HG02642 (cell line): ENCODE results near the gene CHRNB1.
"Not testable (repeated sequence)": the region's sequence is repeated elsewhere in the genome, so short reads cannot be mapped to it uniquely, and the experiment has no call there.

Experiments
- ATAC-seq: cut with Tn5 transposase; IDR thresholded peaks from one replicate; pipeline ENCODE4 v1.9.1; 2021; ENCODE audit warnings: mild to moderate bottlenecking; ENCODE audit not compliant: unreplicated experiment, poor library complexity

CHRNB1 gene

GRCh38 chr17:7464081-7464480, 19.2 kb downstream of the CHRNB1 start:
- no peak for ATAC-seq

- no peak for ATAC-seq
Measured at GRCh38 chr17:7465597-7466275, 20.9 kb downstream of the CHRNB1 start.

- ATAC-seq, result no peak
Measured at GRCh38 chr17:7466318-7466638, 21.4 kb downstream of the CHRNB1 start.

- ATAC-seq, result no peak
Measured at GRCh38 chr17:7466639-7467341, 21.9 kb downstream of the CHRNB1 start.

GRCh38 chr17:7467498-7467897, 22.6 kb downstream of the CHRNB1 start:
- ATAC-seq, result no peak

GRCh38 chr17:7468290-7468689, 23.4 kb downstream of the CHRNB1 start:
- no peak for ATAC-seq

- ATAC-seq, result no peak
Measured at GRCh38 chr17:7468804-7469389, 24.0 kb downstream of the CHRNB1 start.

GRCh38 chr17:7469843-7470242, 25.0 kb downstream of the CHRNB1 start:
- ATAC-seq, result not testable (repeated sequence)

- ATAC-seq, result not testable (repeated sequence)
Measured at GRCh38 chr17:7470457-7470973, 25.7 kb downstream of the CHRNB1 start.

- no peak for ATAC-seq
Measured at GRCh38 chr17:7471729-7472128, 26.9 kb downstream of the CHRNB1 start.

- ATAC-seq, result not testable (repeated sequence)
Measured at GRCh38 chr17:7474767-7475166, 29.9 kb downstream of the CHRNB1 start.

- ATAC-seq, result no peak
Measured at GRCh38 chr17:7475764-7476422, 31.0 kb downstream of the CHRNB1 start.

GRCh38 chr17:7476494-7476893, 31.6 kb downstream of the CHRNB1 start:
- ATAC-seq, result no peak

- ATAC-seq, result no peak
Measured at GRCh38 chr17:7476951-7477350, 32.1 kb downstream of the CHRNB1 start.

GRCh38 chr17:7477392-7478275, 32.8 kb downstream of the CHRNB1 start:
- no peak for ATAC-seq

GRCh38 chr17:7478276-7479212, 33.7 kb downstream of the CHRNB1 start:
- ATAC-seq, result no peak

- ATAC-seq, result no peak
Measured at GRCh38 chr17:7479213-7480088, 34.6 kb downstream of the CHRNB1 start, which contains the start of gene ZBTB4. TSS of gene ZBTB4 (minus strand) at chr17:7479631. CDS start at chr17:7466801, 12,830 bp downstream.

- ATAC-seq, result no peak
Measured at GRCh38 chr17:7480089-7480384, 35.2 kb downstream of the CHRNB1 start.
